ENCODE results near the gene TCERG1L. TPM values are rescaled to one million over a fixed set of nuclear protein-coding genes. Genes with fewer than 3 reads are reported as not detected.

Gene TCERG1L
- total RNA-seq, 1 donor from 2014 or later = not detected

- ATAC-seq = no peak
- H3K4me3 ChIP-seq = no peak overlapping the region
- TF ChIP-seq CTCF (IDR thresholded peaks at IDR 0.05) = no peak
- H3K4me1 ChIP-seq = no peaks in the 10 kb centered on the region
- no peaks in the 10 kb centered on the region for H3K9me3 ChIP-seq
- H3K27ac ChIP-seq = no peak overlapping the region
- H3K27me3 ChIP-seq (ENCODE audit: low read depth) = peaks cover 7% of the 10 kb centered on the region
- no peaks in the 10 kb centered on the region for H3K36me3 ChIP-seq
- DNase-seq = no peak
- intact Hi-C loops (cut with DNase I) = no loop called here
These were observed 130.6 kb downstream of the TCERG1L start for GRCh38 chr10:131180740-131181415.

GRCh38 chr10:131180086-131180485, 131.4 kb downstream of the TCERG1L start:
- no peak for ATAC-seq
- Histone ChIP-seq H3K9me3 (no peaks in the 10 kb centered on the region), H3K4me3 (no peak overlapping the region), H3K36me3 (no peaks in the 10 kb centered on the region), H3K27me3 (ENCODE audit: low read depth) (peaks cover 7% of the 10 kb centered on the region), H3K4me1 (no peaks in the 10 kb centered on the region), H3K27ac (no peak overlapping the region)
- DNase-seq = no peak
- no peak for TF ChIP-seq CTCF (IDR thresholded peaks at IDR 0.05)
- intact Hi-C loops (cut with DNase I) = no loop called here

- H3K27ac ChIP-seq = no peak overlapping the region
- TF ChIP-seq CTCF (IDR thresholded peaks at IDR 0.05) = no peak
- intact Hi-C loops (cut with DNase I) = no loop called here
- H3K4me1 ChIP-seq = no peaks in the 10 kb centered on the region
- H3K36me3 ChIP-seq = no peaks in the 10 kb centered on the region
- peaks cover 7% of the 10 kb centered on the region for H3K27me3 ChIP-seq (ENCODE audit: low read depth)
- ATAC-seq (no peak), DNase-seq (no peak)
- no peaks in the 10 kb centered on the region for H3K9me3 ChIP-seq
- no peak overlapping the region for H3K4me3 ChIP-seq
These were observed 132.2 kb downstream of the TCERG1L start for GRCh38 chr10:131179361-131179760.

GRCh38 chr10:131178521-131179331, 132.8 kb downstream of the TCERG1L start:
- no peak overlapping the region for H3K4me3 ChIP-seq
- DNase-seq (no peak), ATAC-seq (no peak)
- no peaks in the 10 kb centered on the region for H3K4me1 ChIP-seq
- no peaks in the 10 kb centered on the region for H3K9me3 ChIP-seq
- peaks cover 7% of the 10 kb centered on the region for H3K27me3 ChIP-seq (ENCODE audit: low read depth)
- TF ChIP-seq CTCF (IDR thresholded peaks at IDR 0.05) = no peak
- no peaks in the 10 kb centered on the region for H3K36me3 ChIP-seq
- intact Hi-C loops (cut with DNase I) = no loop called here
- H3K27ac ChIP-seq = no peak overlapping the region

GRCh38 chr10:131177431-131178327, 133.8 kb downstream of the TCERG1L start:
- no peaks in the 10 kb centered on the region for H3K9me3 ChIP-seq
- ATAC-seq (no peak), DNase-seq (no peak)
- H3K36me3 ChIP-seq = no peaks in the 10 kb centered on the region
- TF ChIP-seq CTCF (IDR thresholded peaks at IDR 0.05) = no peak
- H3K27me3 ChIP-seq (ENCODE audit: low read depth) = peaks cover 7% of the 10 kb centered on the region
- H3K4me1 ChIP-seq = no peaks in the 10 kb centered on the region
- no peak overlapping the region for H3K4me3 ChIP-seq
- intact Hi-C loops (cut with DNase I) = no loop called here
- H3K27ac ChIP-seq = no peak overlapping the region
